Measurements from ENCODE around the gene LEP.

LEP gene

GRCh38 chr7:128211626-128212025 is 29.5 kb upstream of the LEP start:
- DNase-seq, result no peak

GRCh38 chr7:128214463-128214862 is 26.6 kb upstream of the LEP start:
- DNase-seq, result no peak

- no peak for DNase-seq
Measured at GRCh38 chr7:128215281-128215680, 25.8 kb upstream of the LEP start.

- DNase-seq, result no peak
Measured at GRCh38 chr7:128215739-128216138, 25.3 kb upstream of the LEP start.

GRCh38 chr7:128217030-128217805 is 23.9 kb upstream of the LEP start:
- DNase-seq, result peak; percentile 55

- no peak for DNase-seq
Measured at GRCh38 chr7:128217967-128218652, 23.0 kb upstream of the LEP start.

- DNase-seq, result no peak
Measured at GRCh38 chr7:128219636-128220035, 21.4 kb upstream of the LEP start.

- peak; percentile 63 for DNase-seq
Measured at GRCh38 chr7:128221929-128222403, 19.1 kb upstream of the LEP start.

- no peak for DNase-seq
Measured at GRCh38 chr7:128226132-128226980, 14.7 kb upstream of the LEP start.

GRCh38 chr7:128227271-128227670 is 13.8 kb upstream of the LEP start:
- no peak for DNase-seq

GRCh38 chr7:128231021-128231420 is 10.1 kb upstream of the LEP start:
- no peak for DNase-seq

GRCh38 chr7:128231677-128232076 is 9.4 kb upstream of the LEP start:
- DNase-seq, result no peak

- no peak for DNase-seq
Measured at GRCh38 chr7:128233471-128233870, 7.6 kb upstream of the LEP start.

- no peak for DNase-seq
Measured at GRCh38 chr7:128234476-128235026, 6.5 kb upstream of the LEP start.

- no peak for DNase-seq
Measured at GRCh38 chr7:128235471-128235870, 5.6 kb upstream of the LEP start.

- peak; percentile 95 for DNase-seq
Measured at GRCh38 chr7:128236924-128237586, 4.0 kb upstream of the LEP start.

- DNase-seq, result peak; percentile 38
Measured at GRCh38 chr7:128239146-128239545, 1.9 kb upstream of the LEP start.

- no peak for DNase-seq
Measured at GRCh38 chr7:128242661-128243060, 1.6 kb downstream of the LEP start.

- no peak for DNase-seq
Measured at GRCh38 chr7:128243273-128243672, 2.2 kb downstream of the LEP start.

- no peak for DNase-seq
Measured at GRCh38 chr7:128244861-128245260, 3.8 kb downstream of the LEP start.

- DNase-seq, result no peak
Measured at GRCh38 chr7:128247108-128247507, 6.0 kb downstream of the LEP start.

- peak; percentile 43 for DNase-seq
Measured at GRCh38 chr7:128247640-128248194, 6.6 kb downstream of the LEP start.
